Progenitor cell of endocrine pancreas (in vitro differentiated cells): ENCODE measurements around the gene TCF7. TPM values are rescaled to one million over a fixed set of nuclear protein-coding genes. Genes with fewer than 3 reads are reported as not detected.
A peak's percentile ranks its signal among the peaks of the same experiment; 100 is the strongest.

Source experiments
- DNase-seq: peaks from one replicate; pipeline ENCODE4 v3.0.0; 2021; ENCODE audit warnings: low spot score; ENCODE audit not compliant: unreplicated experiment
- H3K27ac Mint-ChIP-seq: 2 replicates; pipeline ENCODE4 v1.8.0; 2021; ENCODE audit warnings: mild to moderate bottlenecking, moderate library complexity, mixed read lengths
- H3K27me3 Mint-ChIP-seq: 2 replicates; pipeline ENCODE4 v1.8.0; 2021; ENCODE audit warnings: mixed read lengths
- H3K36me3 Mint-ChIP-seq: 2 replicates; pipeline ENCODE4 v1.8.0; 2022; ENCODE audit warnings: mixed read lengths; ENCODE audit not compliant: insufficient read depth
- H3K4me1 Mint-ChIP-seq: 2 replicates; pipeline ENCODE4 v1.8.0; 2021; ENCODE audit warnings: low read depth, mixed read lengths
- H3K4me3 Mint-ChIP-seq: 2 replicates; pipeline ENCODE4 v1.8.0; 2021; ENCODE audit warnings: low read depth, mild to moderate bottlenecking, moderate library complexity, mixed read lengths
- H3K9me3 Mint-ChIP-seq: 2 replicates; pipeline ENCODE4 v1.8.0; 2021; ENCODE audit warnings: low read depth, mixed read lengths
- total RNA-seq: library from RNA; stranded (reverse); gene quantifications from 2 replicates; pipeline ENCODE4 v1.2.1, GENCODE V29; 2021
- TF ChIP-seq, protein P1 (sequence below): fragments of 200-600 bp; sonication (generic); IDR thresholded peaks from one replicate; pipeline ENCODE4 v1.5.0; 2021; ENCODE audit warnings: antibody characterized with exemption, mild to moderate bottlenecking; ENCODE audit not compliant: unreplicated experiment

The TCF7 gene
- total RNA-seq, 1 donor from 2014 or later, result 14.4 TPM

GRCh38 chr5:134184155-134185135 is 70.0 kb downstream of the TCF7 start:
- H3K36me3 Mint-ChIP-seq, result no peaks in the 10 kb centered on the region

DNA sequence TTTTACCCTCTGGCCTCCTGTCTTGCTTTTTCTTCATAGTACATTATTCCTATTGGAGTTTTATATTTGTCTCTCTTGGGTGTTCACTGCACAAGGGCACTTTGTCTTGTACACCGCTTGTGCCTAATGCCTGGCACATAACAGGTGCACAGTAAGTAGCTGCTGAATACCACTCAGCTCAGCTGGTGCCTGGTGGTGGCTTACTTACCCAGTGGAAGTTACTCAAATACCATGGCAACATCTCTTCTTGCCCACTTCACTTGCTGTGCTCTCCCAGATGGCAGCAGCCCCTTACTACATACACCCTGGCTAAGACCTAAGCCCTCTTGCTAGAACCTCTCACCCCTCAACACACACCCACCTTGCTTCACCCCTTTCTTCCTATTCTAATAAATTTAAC is 73.6 kb downstream of the TCF7 start:
- Mint-ChIP-seq H3K27me3 (no peaks in the 10 kb centered on the region), H3K36me3 (no peaks in the 10 kb centered on the region), H3K4me3 (no peak overlapping the region), H3K9me3 (no peaks in the 10 kb centered on the region), H3K27ac (no peak overlapping the region), H3K4me1 (no peaks in the 10 kb centered on the region)
- TF ChIP-seq, protein P1, sequence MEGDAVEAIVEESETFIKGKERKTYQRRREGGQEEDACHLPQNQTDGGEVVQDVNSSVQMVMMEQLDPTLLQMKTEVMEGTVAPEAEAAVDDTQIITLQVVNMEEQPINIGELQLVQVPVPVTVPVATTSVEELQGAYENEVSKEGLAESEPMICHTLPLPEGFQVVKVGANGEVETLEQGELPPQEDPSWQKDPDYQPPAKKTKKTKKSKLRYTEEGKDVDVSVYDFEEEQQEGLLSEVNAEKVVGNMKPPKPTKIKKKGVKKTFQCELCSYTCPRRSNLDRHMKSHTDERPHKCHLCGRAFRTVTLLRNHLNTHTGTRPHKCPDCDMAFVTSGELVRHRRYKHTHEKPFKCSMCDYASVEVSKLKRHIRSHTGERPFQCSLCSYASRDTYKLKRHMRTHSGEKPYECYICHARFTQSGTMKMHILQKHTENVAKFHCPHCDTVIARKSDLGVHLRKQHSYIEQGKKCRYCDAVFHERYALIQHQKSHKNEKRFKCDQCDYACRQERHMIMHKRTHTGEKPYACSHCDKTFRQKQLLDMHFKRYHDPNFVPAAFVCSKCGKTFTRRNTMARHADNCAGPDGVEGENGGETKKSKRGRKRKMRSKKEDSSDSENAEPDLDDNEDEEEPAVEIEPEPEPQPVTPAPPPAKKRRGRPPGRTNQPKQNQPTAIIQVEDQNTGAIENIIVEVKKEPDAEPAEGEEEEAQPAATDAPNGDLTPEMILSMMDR, result no peak
- DNase-seq, result no peak

More at GRCh38 chr5:134184155-134185135, 70.0 kb downstream of the TCF7 start:
- no peaks in the 10 kb centered on the region for H3K9me3 Mint-ChIP-seq
- H3K27me3 Mint-ChIP-seq, result no peaks in the 10 kb centered on the region
- H3K4me1 Mint-ChIP-seq, result no peaks in the 10 kb centered on the region
- DNase-seq, result peak; percentile 66
- no peak overlapping the region for H3K27ac Mint-ChIP-seq
- TF ChIP-seq, protein P1, result peak; percentile 84
- no peak overlapping the region for H3K4me3 Mint-ChIP-seq

DNA sequence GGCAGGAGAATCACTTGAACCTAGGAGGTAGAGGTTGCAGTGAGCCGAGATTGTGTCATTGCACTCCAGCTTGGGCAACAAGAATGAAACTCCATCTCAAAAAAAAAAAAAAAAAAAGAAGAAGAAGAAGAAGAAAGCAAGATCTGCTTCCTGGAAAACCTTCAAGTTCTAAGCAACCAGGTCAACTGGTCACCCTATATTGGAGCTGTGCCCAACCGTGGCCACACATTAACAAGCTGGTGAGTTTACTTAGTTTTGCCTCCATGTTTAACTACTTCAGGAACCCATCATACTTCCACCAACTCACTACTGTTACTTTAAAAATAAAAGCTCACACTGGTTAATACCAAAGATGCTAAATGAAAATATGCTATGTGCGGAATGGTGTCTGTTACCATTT is 74.5 kb downstream of the TCF7 start:
- no peaks in the 10 kb centered on the region for H3K4me1 Mint-ChIP-seq
- TF ChIP-seq, protein P1, result no peak
- no peak overlapping the region for H3K27ac Mint-ChIP-seq
- no peak overlapping the region for H3K4me3 Mint-ChIP-seq
- H3K36me3 Mint-ChIP-seq, result no peaks in the 10 kb centered on the region
- no peaks in the 10 kb centered on the region for H3K9me3 Mint-ChIP-seq
- no peak for DNase-seq
- H3K27me3 Mint-ChIP-seq, result no peaks in the 10 kb centered on the region

GRCh38 chr5:134195666-134196065 is 81.2 kb downstream of the TCF7 start:
- DNase-seq, result no peak
- Mint-ChIP-seq H3K36me3 (peaks cover 30% of the 10 kb centered on the region), H3K4me1 (peaks cover 13% of the 10 kb centered on the region)

More at GRCh38 chr5:134195666-134196065, 81.2 kb downstream of the TCF7 start:
- TF ChIP-seq, protein P1, result no peak
- H3K27me3 Mint-ChIP-seq, result no peaks in the 10 kb centered on the region
- no peak overlapping the region for H3K27ac Mint-ChIP-seq
- no peak overlapping the region for H3K4me3 Mint-ChIP-seq
- no peaks in the 10 kb centered on the region for H3K9me3 Mint-ChIP-seq

Other genes with a start within 250 kb of the TCF7 start
- gene C5orf15, start 146.1 kb upstream of the TCF7 start, total RNA-seq, result 52.0 and 58.5 TPM in 2 replicates
- 123 and 133 TPM in 2 replicates for gene VDAC1, start 109.7 kb upstream of the TCF7 start, total RNA-seq
- gene SKP1, start 62.3 kb downstream of the TCF7 start, total RNA-seq, result 339 and 358 TPM in 2 replicates
- 157 and 164 TPM in 2 replicates for gene PPP2CA, start 111.4 kb downstream of the TCF7 start, total RNA-seq